GM12864 (cell line): ENCODE data around the gene TRIM14.

Source experiments
- DNase-seq: peaks from one replicate; pipeline ENCODE4 v3.0.0-alpha.2; 2011; ENCODE audit warnings: low read depth
- H3K4me3 ChIP-seq: 2 replicates; pipeline ENCODE4 v1.5.1; 2011; ENCODE audit warnings: mild to moderate bottlenecking, low read depth, low read length, control low read depth
- TF ChIP-seq, protein P1 (sequence below): IDR thresholded peaks from 2 replicates; pipeline ENCODE4 v1.5.1; 2011; ENCODE audit warnings: low read depth, mild to moderate bottlenecking, moderate library complexity, low read length, control low read depth, inconsistent platforms; ENCODE audit errors: missing control alignments

The TRIM14 gene

DNA sequence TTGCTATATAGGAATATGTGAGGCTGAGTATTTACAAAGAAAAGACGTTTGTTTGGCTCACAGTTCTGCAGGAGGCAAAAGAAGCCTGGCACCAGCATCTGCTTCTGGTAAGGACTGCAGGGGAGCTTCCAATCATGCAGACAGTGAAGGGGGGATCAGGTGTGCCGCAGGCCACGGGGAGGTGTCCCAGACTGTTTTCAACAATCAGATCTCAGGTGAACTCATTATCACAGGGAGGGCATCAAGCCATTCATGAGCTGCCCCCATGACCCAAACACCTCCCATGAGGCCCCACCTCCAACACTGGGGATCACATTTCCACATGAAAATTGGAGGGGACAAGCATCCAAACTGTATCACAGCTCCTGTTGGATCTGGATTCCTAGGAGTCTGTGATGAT lies 30.4 kb upstream of the TRIM14 start:
- no peak overlapping the region for H3K4me3 ChIP-seq
- no peak for DNase-seq
- TF ChIP-seq, protein P1, sequence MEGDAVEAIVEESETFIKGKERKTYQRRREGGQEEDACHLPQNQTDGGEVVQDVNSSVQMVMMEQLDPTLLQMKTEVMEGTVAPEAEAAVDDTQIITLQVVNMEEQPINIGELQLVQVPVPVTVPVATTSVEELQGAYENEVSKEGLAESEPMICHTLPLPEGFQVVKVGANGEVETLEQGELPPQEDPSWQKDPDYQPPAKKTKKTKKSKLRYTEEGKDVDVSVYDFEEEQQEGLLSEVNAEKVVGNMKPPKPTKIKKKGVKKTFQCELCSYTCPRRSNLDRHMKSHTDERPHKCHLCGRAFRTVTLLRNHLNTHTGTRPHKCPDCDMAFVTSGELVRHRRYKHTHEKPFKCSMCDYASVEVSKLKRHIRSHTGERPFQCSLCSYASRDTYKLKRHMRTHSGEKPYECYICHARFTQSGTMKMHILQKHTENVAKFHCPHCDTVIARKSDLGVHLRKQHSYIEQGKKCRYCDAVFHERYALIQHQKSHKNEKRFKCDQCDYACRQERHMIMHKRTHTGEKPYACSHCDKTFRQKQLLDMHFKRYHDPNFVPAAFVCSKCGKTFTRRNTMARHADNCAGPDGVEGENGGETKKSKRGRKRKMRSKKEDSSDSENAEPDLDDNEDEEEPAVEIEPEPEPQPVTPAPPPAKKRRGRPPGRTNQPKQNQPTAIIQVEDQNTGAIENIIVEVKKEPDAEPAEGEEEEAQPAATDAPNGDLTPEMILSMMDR, result no peak

DNA sequence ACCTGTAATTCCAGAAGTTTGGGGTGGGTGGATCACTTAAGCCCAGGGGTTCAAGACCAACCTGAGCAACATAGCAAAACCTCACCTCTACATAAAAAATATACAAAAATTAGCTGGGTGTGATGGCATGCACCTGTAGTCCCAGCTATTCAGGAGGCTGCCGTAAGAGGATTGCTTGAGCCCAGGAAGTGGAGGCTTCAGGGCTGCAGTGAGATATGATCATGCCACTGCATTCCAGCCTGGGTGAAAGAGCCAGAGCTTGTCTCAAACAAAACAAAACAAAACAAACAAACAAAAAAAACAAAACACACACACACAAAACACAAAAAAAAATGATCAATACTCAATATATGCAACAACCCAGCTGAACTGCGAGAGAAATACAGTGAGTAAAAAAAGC lies 29.5 kb upstream of the TRIM14 start:
- DNase-seq, result no peak
- TF ChIP-seq, protein P1, result no peak
- no peak overlapping the region for H3K4me3 ChIP-seq

DNA sequence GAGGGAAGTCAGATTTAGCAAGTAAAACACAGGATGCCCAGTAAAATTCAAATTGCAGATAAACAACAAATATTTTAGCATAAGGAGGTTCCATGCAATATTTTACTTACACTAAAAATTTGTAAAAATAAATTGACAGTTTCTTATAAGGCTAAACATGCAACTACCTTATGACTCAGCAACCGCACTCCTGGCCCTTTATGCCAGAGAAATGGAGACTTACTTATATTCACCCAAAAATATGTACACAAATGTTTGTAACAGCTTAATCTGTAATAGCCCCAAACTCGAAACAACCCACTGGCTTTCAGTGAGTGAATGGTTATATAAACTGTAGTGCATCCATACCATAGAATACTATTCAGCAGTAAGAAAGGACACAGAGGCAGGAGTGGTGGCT lies 28.6 kb upstream of the TRIM14 start:
- no peak for DNase-seq
- no peak overlapping the region for H3K4me3 ChIP-seq
- TF ChIP-seq, protein P1, result no peak

DNA sequence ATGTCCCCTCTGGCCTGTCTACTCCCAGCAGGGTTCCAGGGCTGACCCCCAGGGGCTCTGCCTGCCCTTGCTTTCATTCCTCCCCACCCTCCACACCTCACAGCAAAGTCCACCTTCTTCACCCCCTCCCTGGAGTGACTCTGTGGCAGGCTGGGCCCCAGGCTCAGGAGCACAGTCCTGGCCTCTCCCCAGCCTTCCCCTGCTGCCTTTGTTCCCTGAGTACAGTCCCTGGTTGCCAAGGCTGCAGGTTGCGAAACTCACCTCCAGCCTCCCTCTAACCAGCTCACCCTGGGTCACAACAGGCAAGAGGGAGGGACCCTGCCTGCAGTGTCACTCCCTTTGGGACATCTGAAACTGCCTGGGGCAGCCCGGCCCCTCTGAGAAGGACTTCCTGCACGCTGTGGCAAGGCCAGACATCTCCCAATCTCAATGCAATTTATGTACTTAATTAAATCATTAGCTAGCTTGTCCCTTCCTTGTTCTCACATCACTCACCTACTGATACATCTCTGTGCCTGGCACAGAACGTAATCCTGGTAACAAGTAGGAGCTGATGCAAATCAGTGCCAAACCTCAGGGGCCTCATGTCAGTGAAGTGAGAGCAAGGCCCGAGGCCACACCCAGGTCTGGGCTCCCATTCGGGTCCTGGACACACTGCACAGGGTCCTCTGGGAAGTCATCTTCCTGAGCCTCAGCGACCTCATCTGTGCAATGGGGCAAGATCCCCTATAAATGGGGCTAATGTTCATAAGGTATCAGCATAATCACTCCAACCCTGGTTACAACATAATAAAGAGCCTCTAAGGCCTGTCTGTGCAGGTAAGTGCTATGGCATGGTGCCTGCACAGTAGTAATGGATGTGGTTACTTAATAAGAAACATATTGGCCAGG lies 27.3 kb upstream of the TRIM14 start:
- no peak for DNase-seq
- no peak overlapping the region for H3K4me3 ChIP-seq
- TF ChIP-seq, protein P1, result no peak

DNA sequence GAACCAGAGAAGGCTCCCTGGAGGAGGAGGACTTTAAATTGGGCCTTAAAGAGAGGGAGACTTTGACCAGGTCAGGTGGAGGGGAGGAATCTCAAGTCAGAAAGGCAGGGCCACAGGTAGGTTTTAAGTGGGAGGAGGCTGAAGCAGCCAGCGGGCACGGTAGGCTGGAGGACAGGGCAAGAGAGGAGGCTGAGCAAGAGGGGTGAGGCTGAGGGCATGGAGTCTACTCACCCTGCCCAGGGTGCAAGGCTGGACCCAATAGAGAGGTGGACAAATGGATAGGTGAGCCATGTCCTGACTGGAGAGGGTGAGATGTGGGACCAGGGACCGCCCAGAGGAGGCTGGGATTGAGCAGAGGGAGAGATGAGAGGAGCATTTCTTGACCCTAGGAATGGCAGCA lies 25.6 kb upstream of the TRIM14 start:
- TF ChIP-seq, protein P1, result no peak
- no peak for DNase-seq
- no peak overlapping the region for H3K4me3 ChIP-seq

DNA sequence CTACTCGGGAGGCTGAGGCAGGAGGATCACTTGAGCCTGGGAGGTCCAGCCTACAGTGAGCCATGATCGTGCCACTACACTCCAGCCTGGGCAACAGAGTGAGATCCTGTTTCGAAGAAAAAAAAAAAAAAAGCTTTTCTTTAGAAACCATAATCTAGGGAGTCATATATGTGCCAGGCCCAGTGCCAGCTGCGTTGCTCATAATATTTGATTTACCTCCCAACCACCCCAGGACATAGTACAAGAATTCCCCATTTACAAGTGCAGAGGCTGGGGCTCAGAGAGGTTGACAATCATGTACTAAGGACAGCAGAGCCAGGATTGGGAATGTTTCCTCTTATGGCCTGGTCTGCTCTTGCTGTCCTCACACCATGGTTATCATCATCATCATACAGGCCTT lies 25.1 kb upstream of the TRIM14 start:
- H3K4me3 ChIP-seq, result no peak overlapping the region
- DNase-seq, result no peak
- TF ChIP-seq, protein P1, result no peak
